GM18508 (cell line): ENCODE data around the gene AHSP.
"Not testable (repeated sequence)": the region's sequence is repeated elsewhere in the genome, so short reads cannot be mapped to it uniquely, and the experiment has no call there.

Source experiments
- ATAC-seq: cut with Tn5 transposase; IDR thresholded peaks from one replicate; pipeline ENCODE4 v1.9.1; 2021; ENCODE audit warnings: moderate number of reproducible peaks; ENCODE audit not compliant: insufficient read depth, unreplicated experiment

Gene AHSP

DNA sequence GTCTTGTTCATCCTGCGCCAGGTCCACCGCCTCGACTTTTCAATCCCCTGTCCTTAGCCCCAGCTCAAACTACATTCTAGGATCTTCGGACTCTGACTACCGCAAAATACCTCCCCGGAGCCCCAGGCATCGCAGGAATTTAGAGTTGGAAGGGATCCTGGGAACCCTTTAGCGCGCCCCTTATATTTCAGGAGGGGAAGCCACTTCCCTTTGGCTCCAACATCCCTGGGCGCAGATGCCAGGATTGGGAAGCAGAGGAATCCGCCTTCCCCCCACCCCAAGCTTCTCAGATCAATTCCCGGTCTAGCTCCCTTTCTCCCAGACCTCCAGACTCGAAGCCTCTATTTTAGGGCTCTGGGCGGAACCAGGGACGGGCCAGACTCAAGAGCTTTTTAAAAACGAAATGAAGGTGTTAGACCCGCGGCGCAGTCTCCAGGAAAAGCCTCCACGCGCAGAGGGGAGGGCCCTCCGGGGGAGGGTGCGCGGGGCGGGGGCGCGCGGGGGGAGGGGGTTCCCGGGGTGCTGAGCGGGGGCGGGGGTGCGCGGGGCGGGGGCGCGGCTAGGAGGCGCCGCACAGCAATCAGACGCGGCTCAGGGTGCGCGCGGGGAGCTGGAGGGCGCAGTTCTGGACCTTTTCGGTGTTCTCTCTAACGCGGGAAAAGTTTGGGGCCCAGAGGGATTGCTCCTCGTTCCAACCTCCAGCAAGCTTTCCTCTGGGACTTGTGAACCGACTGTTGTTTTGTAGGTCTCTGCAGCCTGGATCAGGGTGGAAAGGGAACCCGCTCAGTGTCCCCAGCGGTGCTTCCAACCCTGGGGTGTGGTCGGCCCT, 1.6 kb downstream of the AHSP start:
- ATAC-seq = no peak

GRCh38 chr16:31529937-31530312, 2.2 kb downstream of the AHSP start:
- ATAC-seq = no peak

DNA sequence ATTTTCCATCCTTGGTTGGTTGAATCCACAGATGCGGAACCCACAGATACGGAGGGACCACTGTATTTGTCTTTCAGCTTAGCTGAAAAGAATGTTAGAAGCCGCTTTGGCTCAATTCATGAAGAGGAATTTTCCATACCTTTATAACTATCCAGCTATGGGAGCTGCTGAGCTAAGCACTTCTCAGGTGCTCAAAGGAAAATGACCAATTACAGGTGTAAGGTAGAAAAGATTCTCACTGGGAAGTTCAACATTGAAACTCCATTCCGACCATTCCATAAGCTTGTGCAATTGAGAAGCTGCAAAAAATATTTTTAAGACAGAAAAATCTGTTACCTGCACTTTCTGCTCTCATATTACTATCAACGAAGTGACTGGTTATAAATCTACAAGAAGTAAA, 2.7 kb downstream of the AHSP start:
- no peak for ATAC-seq

DNA sequence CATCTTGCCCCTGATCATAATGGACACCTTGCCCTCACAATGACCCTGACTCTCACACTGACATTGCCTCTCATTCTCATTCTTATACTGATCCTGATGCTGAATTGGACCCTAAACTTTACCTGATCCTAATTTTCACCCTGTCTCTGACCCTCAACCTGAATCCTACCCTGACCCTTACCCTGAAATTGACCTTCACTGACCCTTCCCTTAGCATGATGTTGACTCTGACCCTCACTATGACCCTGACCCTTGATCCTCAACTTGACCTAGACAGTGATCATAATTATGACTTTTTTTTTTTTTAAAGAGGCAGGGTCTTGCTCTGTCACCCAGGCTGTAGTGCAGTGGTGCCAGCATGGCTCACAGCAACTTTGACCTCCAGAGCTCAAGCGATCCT, 3.4 kb downstream of the AHSP start:
- no peak for ATAC-seq

- ATAC-seq = no peak
Observed at GRCh38 chr16:31532120-31532519, 4.4 kb downstream of the AHSP start.

GRCh38 chr16:31532896-31533295, 5.2 kb downstream of the AHSP start:
- ATAC-seq = no peak

- ATAC-seq = no peak
Observed at GRCh38 chr16:31535737-31536136, 8.0 kb downstream of the AHSP start.

DNA sequence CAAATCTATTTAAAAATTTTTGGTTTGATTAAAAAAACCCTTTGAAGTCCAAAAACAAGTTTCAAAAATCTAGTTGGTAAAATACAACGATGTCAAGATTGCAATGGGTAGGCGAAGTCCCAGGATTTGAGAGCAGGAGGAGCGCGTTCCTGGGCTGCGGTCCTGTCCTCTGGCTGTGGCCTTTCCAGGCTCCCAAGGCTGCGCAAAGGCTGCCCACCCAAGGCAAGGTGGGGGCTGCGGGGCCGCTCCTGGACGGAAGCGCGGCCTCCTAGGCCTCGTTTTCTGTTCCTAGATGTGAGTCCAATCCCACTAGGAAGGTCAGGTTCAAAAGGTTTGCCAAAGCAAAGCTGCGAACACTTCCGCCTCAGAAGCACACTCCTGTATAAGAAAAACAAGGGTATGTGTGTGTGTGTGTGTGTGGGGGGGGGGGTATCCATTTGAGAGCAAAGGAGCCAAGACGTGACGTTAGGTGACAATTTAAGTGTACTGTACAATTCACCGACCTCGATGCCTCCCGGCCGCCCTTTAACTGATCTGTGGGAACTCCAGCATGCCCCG, 9.2 kb downstream of the AHSP start:
- ATAC-seq = no peak

DNA sequence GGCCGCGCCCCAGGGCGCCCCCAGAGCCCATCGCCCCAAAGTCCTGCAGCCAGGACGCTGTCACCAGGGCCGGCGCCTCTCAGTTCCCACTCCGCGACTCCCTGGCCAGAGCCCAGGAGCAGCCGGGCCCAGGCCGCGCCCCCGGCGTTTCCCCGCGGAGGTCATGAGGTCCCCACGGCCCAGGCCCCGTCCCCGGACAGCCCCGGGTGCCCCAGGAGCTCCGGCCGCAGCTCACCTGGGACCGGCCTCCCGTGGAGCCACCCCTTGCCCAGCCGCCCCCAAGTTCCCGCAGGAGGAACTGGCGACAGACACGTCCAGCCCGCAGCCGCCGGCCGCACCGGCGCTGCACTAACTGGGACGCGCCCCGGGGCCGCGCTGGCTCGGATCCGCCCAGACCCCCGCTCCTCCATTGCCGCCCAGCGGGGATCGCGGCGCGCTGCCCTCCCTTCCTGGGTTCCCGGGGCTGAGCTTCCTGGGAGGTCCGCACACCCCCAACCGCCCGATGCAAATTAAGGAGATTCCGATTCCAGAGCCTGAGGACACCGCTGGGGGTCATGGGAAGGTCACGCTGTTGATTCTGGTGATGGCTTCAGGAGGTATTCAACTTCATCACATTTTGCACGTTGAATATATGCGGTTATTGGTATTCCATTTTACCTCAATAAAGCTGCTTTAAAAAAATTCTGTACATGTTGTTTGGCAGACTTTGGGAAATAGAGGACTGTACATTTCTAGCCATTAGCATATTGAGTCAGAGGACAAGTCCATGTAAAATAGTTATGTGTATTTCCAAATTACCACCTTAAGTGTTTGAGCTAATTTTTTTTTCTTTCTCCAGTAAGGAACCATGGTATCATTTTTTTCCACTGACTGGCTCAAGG, 9.9 kb downstream of the AHSP start:
- no peak for ATAC-seq

DNA sequence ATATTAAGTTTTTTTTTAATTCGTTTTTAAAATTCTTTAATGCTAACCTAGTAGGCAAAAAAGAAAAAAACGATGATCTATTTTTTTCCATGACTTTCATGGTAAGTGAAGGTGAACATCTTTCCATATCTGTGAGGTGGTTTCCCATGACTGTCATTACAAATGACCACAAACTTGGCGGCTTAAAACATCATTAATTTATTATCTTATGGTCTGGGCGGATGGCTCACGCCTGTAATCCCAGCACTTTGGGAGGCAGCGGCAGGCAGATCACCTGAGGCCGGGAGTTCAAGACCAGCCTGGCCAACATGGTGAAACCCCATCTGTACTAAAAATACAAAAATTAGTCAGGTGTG, 10.5 kb downstream of the AHSP start:
- ATAC-seq = not testable (repeated sequence)

GRCh38 chr16:31539762-31540161, 12.1 kb downstream of the AHSP start:
- not testable (repeated sequence) for ATAC-seq

- no peak for ATAC-seq
Observed at GRCh38 chr16:31542763-31543162, 15.1 kb downstream of the AHSP start.

DNA sequence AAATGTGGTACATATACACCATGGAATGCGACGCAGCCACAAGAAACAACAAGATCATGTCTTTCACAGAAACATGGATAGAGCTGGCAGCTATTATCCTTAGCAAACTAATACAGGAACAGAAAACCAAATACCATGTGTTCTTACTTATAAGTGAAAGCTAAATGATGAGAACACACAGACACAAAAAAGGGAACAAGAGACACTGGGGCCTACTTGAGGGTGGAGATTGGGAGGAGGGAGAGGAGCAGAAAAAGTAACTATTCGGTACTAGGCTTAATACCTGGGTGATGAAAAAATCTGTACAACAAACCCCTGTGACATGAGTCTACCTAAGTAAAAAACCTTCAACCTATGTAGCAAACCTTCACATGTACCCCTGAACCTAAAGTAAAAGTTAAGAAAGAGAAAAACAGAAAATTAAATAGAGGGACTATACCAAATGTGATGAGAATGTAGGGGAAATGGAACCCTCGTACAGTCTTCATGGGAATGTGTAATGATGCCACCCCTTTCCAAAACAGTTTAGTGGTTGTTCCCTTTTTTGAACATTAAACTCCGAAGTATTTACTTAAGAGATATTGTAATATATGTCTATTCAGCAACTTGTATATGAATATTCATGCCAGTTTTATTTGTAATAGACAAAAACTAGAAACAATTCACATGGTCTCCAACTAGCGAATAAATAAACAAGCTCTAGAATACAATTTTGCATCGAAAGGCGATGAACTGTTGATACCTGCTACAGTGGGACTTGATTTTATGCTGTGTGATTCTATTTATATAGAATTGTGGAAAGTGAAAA, 33.9 kb downstream of the AHSP start:
- no peak for ATAC-seq

DNA sequence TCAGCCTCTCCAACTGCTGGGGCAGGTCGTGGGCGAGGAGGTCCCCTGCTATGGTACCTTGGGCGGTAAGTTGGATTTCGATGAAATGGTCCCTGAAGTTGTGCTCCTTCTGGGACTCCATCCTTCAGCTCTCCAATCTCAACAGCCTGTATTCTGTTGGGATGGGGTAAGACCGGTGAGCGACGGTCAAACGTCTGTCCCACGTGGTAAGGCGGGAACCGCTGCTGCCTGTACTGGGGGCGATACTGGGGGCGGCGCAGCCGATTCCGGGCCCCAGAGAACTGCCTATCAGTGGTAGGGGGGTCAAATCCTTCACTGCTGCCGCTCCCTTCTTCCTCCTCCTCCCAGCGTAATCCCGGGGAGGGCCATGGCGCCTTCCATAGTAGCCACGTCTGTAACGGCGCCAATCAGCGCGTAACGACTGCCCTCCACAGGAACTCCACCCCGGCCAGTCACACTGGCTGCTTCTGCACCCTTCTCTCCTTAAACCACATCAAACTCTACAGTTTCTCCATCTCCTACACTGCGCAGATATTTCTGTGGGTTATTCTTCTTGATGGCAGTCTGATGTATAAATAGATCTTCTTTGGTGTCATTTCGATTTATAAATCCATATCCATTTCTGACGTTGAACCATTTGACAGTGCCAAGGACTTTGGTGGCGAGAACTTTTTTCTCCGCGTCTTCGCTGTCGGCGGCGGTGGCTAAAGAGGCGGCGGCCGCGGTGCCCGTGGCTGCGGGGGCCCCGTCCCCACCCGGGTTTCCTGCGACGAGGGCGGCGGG, 41.1 kb downstream of the AHSP start:
- ATAC-seq = no peak

DNA sequence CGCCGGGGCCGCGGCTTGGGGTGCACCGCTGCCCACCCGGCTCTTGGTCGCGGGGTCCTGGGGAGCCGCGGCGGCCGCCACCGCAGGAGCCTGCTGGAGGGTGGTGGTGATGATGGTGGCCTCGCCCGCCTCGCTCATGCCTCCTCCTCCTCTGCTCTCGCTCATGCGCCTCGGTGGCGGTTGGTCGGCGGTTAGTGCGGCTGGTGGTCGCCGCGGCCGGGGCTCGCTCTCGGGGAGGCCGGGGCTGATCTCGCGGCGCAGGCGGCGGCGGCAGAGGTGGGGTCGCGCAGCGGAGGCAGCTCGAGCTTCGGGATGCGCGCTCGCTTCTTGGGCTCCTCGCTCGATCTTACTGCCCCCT, 41.6 kb downstream of the AHSP start:
- no peak for ATAC-seq

- ATAC-seq = no peak
Observed at GRCh38 chr16:31572821-31573220, 45.1 kb downstream of the AHSP start.

GRCh38 chr16:31574159-31574558, 46.5 kb downstream of the AHSP start:
- not testable (repeated sequence) for ATAC-seq

GRCh38 chr16:31577411-31577810, 49.7 kb downstream of the AHSP start:
- ATAC-seq = no peak
